H9 (cell line): ENCODE data around the gene FOS. TPM values are rescaled to one million over a fixed set of nuclear protein-coding genes. Genes with fewer than 3 reads are reported as not detected.

Experiments
- DNase-seq: peaks from one replicate; pipeline ENCODE4 v3.0.0-alpha.2; 2017
- H2AFZ ChIP-seq: one replicate; pipeline ENCODE4 v1.6.1; 2013; ENCODE audit warnings: mild to moderate bottlenecking, low read length, control low read depth, moderate library complexity
- H2AK5ac ChIP-seq: 2 replicates; pipeline ENCODE4 v1.6.1; 2013; ENCODE audit warnings: low read length, control low read depth, mixed read lengths; ENCODE audit not compliant: insufficient read length
- H2BK120ac ChIP-seq: one replicate; pipeline ENCODE4 v1.6.1; 2013; ENCODE audit warnings: low read depth, mild to moderate bottlenecking, low read length, control low read depth, inconsistent platforms; ENCODE audit not compliant: poor library complexity, severe bottlenecking
- H2BK12ac ChIP-seq: 2 replicates; pipeline ENCODE4 v1.6.1; 2013; ENCODE audit warnings: low read length, control low read depth, mixed read lengths, low read depth; ENCODE audit not compliant: insufficient read length
- H2BK15ac ChIP-seq: 2 replicates; pipeline ENCODE4 v1.6.1; 2013; ENCODE audit warnings: low read depth, low read length, control low read depth
- H2BK20ac ChIP-seq: one replicate; pipeline ENCODE4 v1.6.1; 2013; ENCODE audit warnings: low read depth, mild to moderate bottlenecking, low read length, control low read depth, inconsistent platforms; ENCODE audit not compliant: poor library complexity, severe bottlenecking
- H2BK5ac ChIP-seq: 2 replicates; pipeline ENCODE4 v1.6.1; 2013; ENCODE audit warnings: low read length, control low read depth, mixed read lengths; ENCODE audit not compliant: insufficient read length
- H3K14ac ChIP-seq: 2 replicates; pipeline ENCODE4 v1.6.1; 2013; ENCODE audit warnings: low read length, control low read depth; ENCODE audit not compliant: insufficient read depth
- H3K18ac ChIP-seq: 2 replicates; pipeline ENCODE4 v1.6.1; 2013; ENCODE audit warnings: low read depth, mild to moderate bottlenecking, mixed read lengths, low read length, control low read depth; ENCODE audit not compliant: insufficient read length
- H3K23ac ChIP-seq: 2 replicates; pipeline ENCODE4 v1.6.1; 2013; ENCODE audit warnings: low read length, control low read depth, mixed read lengths, low read depth; ENCODE audit not compliant: insufficient read length
- H3K23me2 ChIP-seq: 2 replicates; pipeline ENCODE4 v1.6.1; 2013; ENCODE audit warnings: low read depth, mild to moderate bottlenecking, mixed read lengths, low read length, control low read depth; ENCODE audit not compliant: insufficient read length, poor library complexity, severe bottlenecking
- H3K27ac ChIP-seq: 2 replicates; pipeline ENCODE4 v1.5.1; 2013; ENCODE audit warnings: low read length, control low read depth, mixed read lengths, low read depth; ENCODE audit not compliant: insufficient read length
- H3K27me3 ChIP-seq: 2 replicates; pipeline ENCODE4 v1.6.1; 2013; ENCODE audit warnings: low read length, control low read depth, inconsistent platforms; ENCODE audit not compliant: insufficient read depth
- H3K4ac ChIP-seq: 2 replicates; pipeline ENCODE4 v1.6.1; 2013; ENCODE audit warnings: low read depth, mild to moderate bottlenecking, control low read depth, inconsistent platforms, low read length, moderate library complexity
- H3K4me1 ChIP-seq: 2 replicates; pipeline ENCODE4 v1.6.1; 2013; ENCODE audit warnings: low read length, control low read depth, inconsistent platforms; ENCODE audit not compliant: insufficient read depth
- H3K4me2 ChIP-seq: 2 replicates; pipeline ENCODE4 v1.6.1; 2013; ENCODE audit warnings: low read length, control low read depth, mixed read lengths; ENCODE audit not compliant: insufficient read length, insufficient read depth
- H3K56ac ChIP-seq: 2 replicates; pipeline ENCODE4 v1.6.1; 2013; ENCODE audit warnings: low read depth, mild to moderate bottlenecking, mixed read lengths, low read length, control low read depth; ENCODE audit not compliant: insufficient read length
- H3K79me1 ChIP-seq: 2 replicates; pipeline ENCODE4 v1.6.1; 2013; ENCODE audit warnings: low read depth, mild to moderate bottlenecking, moderate library complexity, low read length, control low read depth, inconsistent platforms; ENCODE audit not compliant: insufficient read depth, poor library complexity, severe bottlenecking
- H3K79me2 ChIP-seq: 2 replicates; pipeline ENCODE4 v1.6.1; 2013; ENCODE audit warnings: low read length, control low read depth, inconsistent platforms; ENCODE audit not compliant: insufficient read depth
- H3K9ac ChIP-seq: 2 replicates; pipeline ENCODE4 v1.6.1; 2013; ENCODE audit warnings: low read length, control low read depth, mixed read lengths; ENCODE audit not compliant: insufficient read length; ENCODE audit errors: extremely low read depth
- H3K9me3 ChIP-seq: one replicate; pipeline ENCODE4 v1.6.1; 2013; ENCODE audit warnings: low read depth, low read length, inconsistent platforms; ENCODE audit not compliant: control insufficient read depth
- H3T11ph ChIP-seq: one replicate; pipeline ENCODE4 v1.6.1; 2013; ENCODE audit warnings: mild to moderate bottlenecking, low read length, control low read depth, inconsistent platforms
- H4K20me1 ChIP-seq: one replicate; pipeline ENCODE4 v1.6.1; 2013; ENCODE audit not compliant: control insufficient read depth, insufficient read length, insufficient read depth
- H4K5ac ChIP-seq: 2 replicates; pipeline ENCODE4 v1.6.1; 2013; ENCODE audit warnings: low read depth, mild to moderate bottlenecking, mixed read lengths, low read length, control low read depth; ENCODE audit not compliant: insufficient read length
- H4K8ac ChIP-seq: replicated peaks from 2 replicates; pipeline ENCODE4 v1.6.1; 2013; ENCODE audit warnings: low read length, control low read depth, mixed read lengths, low read depth; ENCODE audit not compliant: insufficient read length
- H4K91ac ChIP-seq: 2 replicates; pipeline ENCODE4 v1.6.1; 2013; ENCODE audit warnings: low read depth, mild to moderate bottlenecking, moderate library complexity, mixed read lengths, low read length, control low read depth; ENCODE audit not compliant: insufficient read length
- H3K27ac Mint-ChIP-seq, 3 experiments: 2 replicates in 2 of 3; 3 replicates in 1 of 3; pipeline ENCODE4 v1.8.0; 2020 to 2021; ENCODE audit warnings: mixed read lengths in 3 of 3, mild to moderate bottlenecking in 1 of 3, moderate library complexity in 1 of 3
- H3K27me3 Mint-ChIP-seq: 2 replicates; pipeline ENCODE4 v1.8.0; 2021; ENCODE audit warnings: low read depth, mild to moderate bottlenecking, moderate library complexity, mixed read lengths
- H3K36me3 Mint-ChIP-seq, 3 experiments: 2 replicates in 2 of 3; 3 replicates in 1 of 3; pipeline ENCODE4 v1.8.0; 2020 to 2021; ENCODE audit warnings: low read depth in 3 of 3, mixed read lengths in 3 of 3; ENCODE audit not compliant: insufficient read depth in 1 of 3
- H3K4me1 Mint-ChIP-seq, 2 experiments: 2 replicates each; pipeline ENCODE4 v1.8.0; 2020; ENCODE audit warnings: mixed read lengths in 2 of 2
- H3K4me3 Mint-ChIP-seq, 2 experiments: 2 replicates in 1 of 2; 3 replicates in 1 of 2; pipeline ENCODE4 v1.8.0; 2020 to 2021; ENCODE audit warnings: mild to moderate bottlenecking in 2 of 2, mixed read lengths in 2 of 2, moderate library complexity in 1 of 2
- H3K9me3 Mint-ChIP-seq, 2 experiments: 2 replicates in 1 of 2; 3 replicates in 1 of 2; pipeline ENCODE4 v1.8.0; 2020; ENCODE audit warnings: mild to moderate bottlenecking in 2 of 2, mixed read lengths in 2 of 2, moderate library complexity in 1 of 2
- CTCF ChIP-seq: fragments of 200-600 bp; sonication (generic); conservative IDR thresholded peaks from 3 replicates; pipeline ENCODE4 v1.8.0; 2021; ENCODE audit warnings: antibody characterized with exemption, mild to moderate bottlenecking
- WGBS: extraction: QIAGEN DNeasy Blood & Tissue Kit; methylation state at CpG from one replicate; pipeline ENCODE4 v1.1.7; 2013; ENCODE audit warnings: missing lambda C conversion rate, low lambda C conversion rate, mixed read lengths; ENCODE audit not compliant: insufficient read length; ENCODE audit errors: extremely low coverage; 5-methylcytosine and 5-hydroxymethylcytosine counted together
- total RNA-seq: library from RNA; stranded (reverse); gene quantifications from 2 replicates; pipeline ENCODE4 v1.2.1, GENCODE V29; 2021

Gene FOS
- total RNA-seq, 1 experiment from 2014 or later = 33.9 TPM

DNA sequence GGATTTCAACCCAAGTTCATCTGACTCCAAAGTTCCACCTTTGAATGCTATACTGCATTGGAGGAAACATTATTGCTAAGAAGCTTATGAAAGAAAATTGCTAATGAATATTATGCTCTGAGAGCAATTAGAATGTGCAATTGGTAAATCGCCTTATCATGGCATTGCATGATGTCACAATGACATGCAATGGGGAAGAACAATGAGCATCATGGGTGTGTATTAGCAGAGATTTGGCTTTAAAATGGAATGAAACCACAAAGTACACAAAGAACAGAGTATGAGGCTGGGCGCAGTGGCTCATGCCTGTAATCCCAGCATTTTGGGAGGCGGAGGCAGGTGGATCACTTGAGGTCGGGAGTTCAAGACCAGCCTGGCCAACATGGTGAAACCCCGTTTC is 34.7 kb downstream of the FOS start:
- no peak overlapping the region for H3K27ac ChIP-seq
- H4K8ac ChIP-seq = no peak overlapping the region
- H4K91ac ChIP-seq = no peak overlapping the region
- H3K4me1 ChIP-seq = no peaks in the 10 kb centered on the region
- H2BK12ac ChIP-seq = no peak overlapping the region
- H3K27me3 Mint-ChIP-seq = peaks cover 2% of the 10 kb centered on the region
- no peak overlapping the region for H3K4ac ChIP-seq
- H4K5ac ChIP-seq = no peak overlapping the region
- H3K27ac Mint-ChIP-seq = no peak overlapping the region
- no peaks in the 10 kb centered on the region for H4K20me1 ChIP-seq
- no peak overlapping the region for H3T11ph ChIP-seq
- no peaks in the 10 kb centered on the region for H3K9me3 Mint-ChIP-seq
- no CpG with 5 or more reads among the region's 5 CpGs for WGBS
- no peak overlapping the region for H2BK5ac ChIP-seq
- no peak overlapping the region for H2BK15ac ChIP-seq
- no peak overlapping the region for H3K4me3 Mint-ChIP-seq
- H2BK120ac ChIP-seq = no peak overlapping the region
- no peaks in the 10 kb centered on the region for H3K79me1 ChIP-seq
- H2AK5ac ChIP-seq = no peak overlapping the region
- H3K14ac ChIP-seq = no peak overlapping the region
- no peak overlapping the region for H3K23ac ChIP-seq
- no peaks in the 10 kb centered on the region for H3K27me3 ChIP-seq
- H3K23me2 ChIP-seq = no peaks in the 10 kb centered on the region
- H3K9ac ChIP-seq = no peak overlapping the region
- H2AFZ ChIP-seq = no peak overlapping the region
- no peak overlapping the region for H3K56ac ChIP-seq
- no peaks in the 10 kb centered on the region for H3K79me2 ChIP-seq
- H3K4me2 ChIP-seq = no peak overlapping the region
- H3K4me1 Mint-ChIP-seq = peaks cover 9 to 15% of the 10 kb centered on the region in 2 experiments
- H3K36me3 Mint-ChIP-seq = no peaks in the 10 kb centered on the region
- TF ChIP-seq CTCF = no peak
- no peak for DNase-seq
- no peak overlapping the region for H3K18ac ChIP-seq
- no peak overlapping the region for H2BK20ac ChIP-seq
- H3K9me3 ChIP-seq = no peaks in the 10 kb centered on the region
